RWPE2 (cell line): Measurements from ENCODE around the gene HOMER1.

Source experiments
- ATAC-seq: fragments of 200-7000 bp; cut with Tn5 transposase; 3 replicates; pipeline ENCODE4 v1.9.1; 2021; ENCODE audit warnings: low read depth
- DNase-seq: peaks from one replicate; pipeline ENCODE4 v3.0.0-alpha.2; 2020; ENCODE audit warnings: low spot score
- H3K27ac ChIP-seq: fragments of 450-650 bp; 2 replicates; pipeline ENCODE4 v1.5.1; 2017; ENCODE audit warnings: mild to moderate bottlenecking; ENCODE audit not compliant: poor library complexity, severe bottlenecking
- H3K27me3 ChIP-seq: fragments of 250-450 bp; sonication (Bioruptor Pico); 2 replicates; pipeline ENCODE4 v1.5.1; 2021; ENCODE audit warnings: mild to moderate bottlenecking, moderate library complexity; ENCODE audit not compliant: insufficient read depth, poor library complexity, severe bottlenecking
- H3K36me3 ChIP-seq: fragments of 250-450 bp; sonication (Bioruptor Pico); 2 replicates; pipeline ENCODE4 v1.5.1; 2020; ENCODE audit warnings: low read depth, mild to moderate bottlenecking, moderate library complexity
- H3K4me1 ChIP-seq: fragments of 250-450 bp; sonication (Bioruptor Pico); 2 replicates; pipeline ENCODE4 v1.5.1; 2021; ENCODE audit warnings: mild to moderate bottlenecking, moderate library complexity; ENCODE audit not compliant: insufficient read depth, poor library complexity, severe bottlenecking
- H3K4me3 ChIP-seq: fragments of 250-450 bp; sonication (Bioruptor Pico); 2 replicates; pipeline ENCODE4 v1.5.1; 2021; ENCODE audit warnings: mild to moderate bottlenecking, moderate library complexity; ENCODE audit not compliant: severe bottlenecking
- H3K9me3 ChIP-seq: fragments of 250-450 bp; sonication (Bioruptor Pico); 2 replicates; pipeline ENCODE4 v1.5.1; 2021; ENCODE audit warnings: mild to moderate bottlenecking, moderate library complexity; ENCODE audit not compliant: severe bottlenecking
- TF ChIP-seq, protein P1 (sequence below): fragments of 450-650 bp; IDR thresholded peaks from one replicate; pipeline ENCODE4 v1.5.1; 2017; ENCODE audit warnings: mild to moderate bottlenecking, moderate library complexity; ENCODE audit not compliant: poor library complexity, severe bottlenecking

HOMER1 gene

GRCh38 chr5:79514391-79515105 lies 614 bp upstream of the HOMER1 start:
- Histone ChIP-seq H3K4me3 (peak overlapping the region; percentile 81), H3K9me3 (no peaks in the 10 kb centered on the region), H3K27me3 (no peaks in the 10 kb centered on the region), H3K4me1 (peaks cover 20% of the 10 kb centered on the region), H3K27ac (peak overlapping the region; percentile 81), H3K36me3 (no peaks in the 10 kb centered on the region)
- ATAC-seq (peak; percentile 68), DNase-seq (peak; percentile 92)
- TF ChIP-seq, protein P1, sequence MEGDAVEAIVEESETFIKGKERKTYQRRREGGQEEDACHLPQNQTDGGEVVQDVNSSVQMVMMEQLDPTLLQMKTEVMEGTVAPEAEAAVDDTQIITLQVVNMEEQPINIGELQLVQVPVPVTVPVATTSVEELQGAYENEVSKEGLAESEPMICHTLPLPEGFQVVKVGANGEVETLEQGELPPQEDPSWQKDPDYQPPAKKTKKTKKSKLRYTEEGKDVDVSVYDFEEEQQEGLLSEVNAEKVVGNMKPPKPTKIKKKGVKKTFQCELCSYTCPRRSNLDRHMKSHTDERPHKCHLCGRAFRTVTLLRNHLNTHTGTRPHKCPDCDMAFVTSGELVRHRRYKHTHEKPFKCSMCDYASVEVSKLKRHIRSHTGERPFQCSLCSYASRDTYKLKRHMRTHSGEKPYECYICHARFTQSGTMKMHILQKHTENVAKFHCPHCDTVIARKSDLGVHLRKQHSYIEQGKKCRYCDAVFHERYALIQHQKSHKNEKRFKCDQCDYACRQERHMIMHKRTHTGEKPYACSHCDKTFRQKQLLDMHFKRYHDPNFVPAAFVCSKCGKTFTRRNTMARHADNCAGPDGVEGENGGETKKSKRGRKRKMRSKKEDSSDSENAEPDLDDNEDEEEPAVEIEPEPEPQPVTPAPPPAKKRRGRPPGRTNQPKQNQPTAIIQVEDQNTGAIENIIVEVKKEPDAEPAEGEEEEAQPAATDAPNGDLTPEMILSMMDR = peak; percentile 0

GRCh38 chr5:79513308-79513703 lies 628 bp downstream of the HOMER1 start:
- Histone ChIP-seq H3K4me3 (peak overlapping the region; percentile 81), H3K27me3 (no peaks in the 10 kb centered on the region), H3K4me1 (peaks cover 22% of the 10 kb centered on the region), H3K9me3 (no peaks in the 10 kb centered on the region), H3K27ac (peak overlapping the region; percentile 81), H3K36me3 (no peaks in the 10 kb centered on the region)
- TF ChIP-seq, protein P1 = no peak
- ATAC-seq = peak; percentile 6
- no peak for DNase-seq

GRCh38 chr5:79512471-79513307 lies 1.2 kb downstream of the HOMER1 start:
- Histone ChIP-seq H3K27me3 (no peaks in the 10 kb centered on the region), H3K36me3 (no peaks in the 10 kb centered on the region), H3K4me3 (peak overlapping the region; percentile 81), H3K4me1 (peaks cover 26% of the 10 kb centered on the region), H3K9me3 (no peaks in the 10 kb centered on the region), H3K27ac (peak overlapping the region; percentile 81)
- DNase-seq = no peak
- no peak; the same call in 2 of the 3 replicates for ATAC-seq
- TF ChIP-seq, protein P1 = no peak

GRCh38 chr5:79512049-79512448 lies 1.9 kb downstream of the HOMER1 start:
- peaks cover 26% of the 10 kb centered on the region for H3K4me1 ChIP-seq
- H3K9me3 ChIP-seq = no peaks in the 10 kb centered on the region
- ATAC-seq (no peak), DNase-seq (no peak)
- TF ChIP-seq, protein P1 = no peak
- H3K36me3 ChIP-seq = no peaks in the 10 kb centered on the region
- no peak overlapping the region for H3K27ac ChIP-seq
- peak overlapping the region; percentile 81 for H3K4me3 ChIP-seq
- no peaks in the 10 kb centered on the region for H3K27me3 ChIP-seq
